ENCODE results near the gene MBNL2.
A peak's percentile ranks its signal among the peaks of the same experiment; 100 is the strongest.

Gene MBNL2

DNA sequence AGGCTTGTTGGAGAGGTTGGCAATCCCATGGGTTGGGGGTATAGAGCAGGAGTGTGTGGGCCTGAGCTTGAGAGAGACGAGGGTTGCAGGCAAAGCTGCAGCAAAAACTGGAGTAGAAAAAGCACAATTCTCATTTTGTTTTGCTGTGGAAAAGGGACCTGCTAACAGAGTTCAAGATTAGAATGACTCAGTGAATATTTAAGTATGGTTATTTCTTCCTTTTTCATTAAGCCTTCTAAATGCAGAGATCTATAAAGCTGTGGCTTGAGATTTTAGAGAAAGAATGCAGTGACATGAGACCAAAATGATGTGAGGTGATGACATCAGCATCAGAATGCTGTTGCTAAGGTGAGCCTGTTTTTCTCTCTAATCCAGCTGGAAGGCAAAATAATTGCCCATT is 10.8 kb upstream of the MBNL2 start:
- no peak for DNase-seq (ENCODE audit: low read depth, low spot score)

DNA sequence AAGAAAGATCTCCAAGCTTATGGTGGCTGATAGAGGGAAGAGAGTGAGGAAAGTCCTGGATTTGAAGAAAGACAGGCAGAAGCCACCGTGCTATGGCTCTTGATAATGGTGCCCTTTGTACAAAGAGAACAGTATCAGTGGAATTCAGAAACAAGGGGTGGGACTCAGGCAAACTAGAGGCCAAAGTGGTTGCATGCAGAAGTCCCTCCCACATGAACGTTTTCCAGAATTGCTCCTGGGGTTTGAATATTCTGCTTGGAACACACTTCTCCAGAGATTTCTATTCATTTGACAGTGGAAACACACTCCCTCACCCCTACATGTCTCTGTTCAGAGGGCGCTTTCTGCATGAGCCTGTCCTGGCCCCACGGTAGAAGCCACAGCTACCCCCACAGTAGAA is 10.1 kb upstream of the MBNL2 start:
- DNase-seq (ENCODE audit: low read depth, low spot score) = no peak

DNA sequence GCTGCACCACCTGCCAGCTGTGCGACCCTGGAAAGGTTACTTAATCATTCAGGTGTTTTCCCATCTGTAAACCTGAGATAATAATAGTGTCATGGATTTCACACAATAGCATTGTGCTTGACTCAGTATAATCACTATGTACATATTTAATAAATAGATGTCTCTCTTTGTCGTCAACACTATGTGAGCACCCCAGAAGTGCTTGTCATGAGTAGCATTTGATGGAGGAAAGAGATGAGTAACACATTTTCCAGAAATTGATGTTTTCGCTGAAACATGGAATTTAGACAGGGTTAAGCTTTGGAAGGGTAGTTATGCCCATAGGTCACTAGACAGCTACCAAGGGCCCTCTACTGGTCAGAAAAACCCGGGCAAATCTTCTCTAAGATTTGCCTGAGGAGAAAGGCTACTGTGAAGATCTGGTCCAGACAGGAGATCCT is 9.5 kb upstream of the MBNL2 start:
- DNase-seq (ENCODE audit: low read depth, low spot score) = no peak

DNA sequence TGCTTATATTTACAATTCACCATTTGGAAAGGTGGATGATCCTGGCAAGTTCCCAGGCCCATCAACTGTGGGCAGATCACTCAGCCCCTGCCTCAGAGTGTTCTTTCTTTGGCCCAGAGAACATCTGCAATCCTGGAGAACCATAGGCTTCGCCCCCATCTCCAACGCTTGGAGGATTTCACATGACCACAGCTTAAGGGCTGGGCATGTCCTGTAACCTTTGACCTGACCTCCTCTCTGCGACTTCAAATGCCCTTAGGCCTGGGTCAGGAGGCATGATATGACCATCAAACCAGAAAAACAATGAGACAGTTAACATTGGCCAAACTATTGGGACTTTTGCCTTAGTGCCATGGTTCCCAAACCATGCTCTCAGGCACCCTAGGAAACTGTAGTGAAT is 7.2 kb upstream of the MBNL2 start:
- DNase-seq (ENCODE audit: low read depth, low spot score) = no peak

DNA sequence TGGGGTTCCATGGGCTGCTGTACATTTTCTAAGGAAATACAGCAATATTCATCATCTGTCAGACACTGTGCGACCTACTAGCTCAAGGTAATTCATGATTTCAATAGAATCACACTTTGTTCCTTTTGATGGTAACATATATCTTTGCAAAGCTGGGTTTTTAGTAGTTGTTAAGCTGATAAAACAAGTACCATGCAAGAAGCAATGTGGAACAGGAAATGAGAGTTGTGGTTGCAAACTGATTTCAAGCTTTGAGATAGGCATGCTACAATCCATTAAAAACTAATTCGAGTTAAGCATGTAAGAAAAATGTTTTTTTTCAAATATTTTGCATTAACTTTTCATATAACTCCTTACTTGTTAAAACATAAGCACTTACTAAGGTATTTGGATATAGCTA is 6.8 kb upstream of the MBNL2 start:
- no peak for DNase-seq (ENCODE audit: low read depth, low spot score)

DNA sequence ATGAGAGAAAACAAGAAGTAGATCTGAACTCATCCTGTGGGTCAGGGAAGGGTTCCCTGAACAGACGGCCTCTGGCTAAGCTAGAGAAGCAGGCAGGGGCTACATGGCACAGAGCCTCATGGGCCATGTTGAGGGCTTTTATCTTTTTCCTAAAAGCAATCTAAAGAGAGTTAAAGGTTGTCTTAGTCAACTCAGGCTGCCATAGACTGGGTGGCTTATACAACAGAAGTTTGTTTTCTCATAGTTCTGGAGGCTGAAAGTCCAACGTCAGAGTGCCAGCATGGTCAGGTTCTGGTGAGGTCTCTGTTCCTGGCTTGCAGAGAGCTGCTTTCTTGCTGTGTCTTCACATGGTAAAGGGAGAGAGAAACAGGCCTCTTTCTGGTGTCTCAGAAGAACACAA is 2.9 kb upstream of the MBNL2 start:
- no peak for DNase-seq (ENCODE audit: low read depth, low spot score)

DNA sequence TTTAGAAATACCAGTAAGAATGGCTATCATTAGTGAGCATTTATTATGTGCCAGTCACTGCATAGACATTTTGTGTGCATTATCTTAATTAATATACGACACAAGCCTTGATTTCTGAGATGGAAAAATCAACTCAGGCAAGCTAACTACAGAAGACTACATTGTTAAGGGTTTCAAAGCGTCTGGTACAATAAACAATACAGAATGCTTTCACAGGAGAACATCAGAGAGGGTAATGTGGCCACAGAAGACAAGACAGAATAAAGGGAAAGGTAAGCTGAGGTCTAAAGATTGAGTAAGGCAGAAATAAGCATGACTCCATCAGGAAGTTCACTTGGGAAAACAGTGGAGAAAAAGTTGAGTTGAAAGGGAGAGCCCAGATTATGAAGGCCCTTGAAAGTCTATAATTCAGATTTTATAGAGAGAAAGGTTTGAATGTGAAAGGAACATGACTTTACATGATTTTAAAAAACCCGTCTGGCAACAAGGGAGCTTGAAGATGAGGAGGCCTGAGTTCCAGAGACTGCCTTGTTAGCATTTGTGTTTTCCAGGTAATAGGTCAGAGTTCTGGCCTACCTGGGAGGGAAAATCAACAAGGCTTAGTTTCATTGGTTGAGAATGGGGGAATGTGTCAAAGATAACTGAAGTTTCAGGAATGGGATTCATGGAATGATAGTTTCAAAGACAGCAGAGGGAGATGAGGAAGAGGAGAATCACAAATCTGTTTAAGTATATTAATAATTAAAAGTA is 1.8 kb upstream of the MBNL2 start:
- no peak for DNase-seq (ENCODE audit: low read depth, low spot score)

DNA sequence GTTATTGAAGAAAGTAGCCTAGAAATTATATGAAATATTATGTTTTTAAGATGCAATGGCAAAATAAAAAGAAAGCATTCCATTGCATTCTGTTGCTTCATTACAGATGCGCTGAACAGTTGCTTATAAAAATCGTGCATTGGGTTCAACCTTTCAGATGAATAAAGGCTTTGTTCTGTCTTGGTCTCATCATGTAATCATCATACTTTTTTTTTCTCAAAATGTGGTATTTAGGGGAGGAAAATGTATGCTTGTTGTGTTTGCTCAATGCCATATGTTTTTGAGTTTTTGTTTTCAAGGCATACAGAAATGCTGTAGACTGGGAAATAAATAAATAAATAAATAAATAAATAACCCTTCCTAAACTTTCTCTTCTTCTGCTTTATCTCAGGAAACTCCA is 1.1 kb upstream of the MBNL2 start:
- DNase-seq (ENCODE audit: low read depth, low spot score) = no peak

DNA sequence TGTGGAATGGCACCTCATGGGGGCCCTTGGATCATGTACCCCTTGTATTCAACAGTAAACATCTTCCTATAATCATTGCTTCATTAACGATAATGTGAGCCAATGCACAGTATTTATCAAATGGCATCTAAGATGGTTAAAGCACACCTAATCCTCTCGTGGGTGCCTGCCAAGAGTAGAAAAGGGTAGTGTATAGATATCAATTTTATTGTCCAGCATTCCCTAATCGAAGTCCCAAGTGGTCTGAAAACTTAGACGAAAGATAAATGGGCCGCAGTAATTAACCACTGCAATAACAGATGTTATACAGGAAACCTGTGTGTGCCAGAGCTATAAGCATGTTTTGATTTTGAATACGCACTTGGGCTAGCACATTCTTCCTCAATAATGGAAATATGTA is 667 bp upstream of the MBNL2 start:
- DNase-seq (ENCODE audit: low read depth, low spot score) = no peak

DNA sequence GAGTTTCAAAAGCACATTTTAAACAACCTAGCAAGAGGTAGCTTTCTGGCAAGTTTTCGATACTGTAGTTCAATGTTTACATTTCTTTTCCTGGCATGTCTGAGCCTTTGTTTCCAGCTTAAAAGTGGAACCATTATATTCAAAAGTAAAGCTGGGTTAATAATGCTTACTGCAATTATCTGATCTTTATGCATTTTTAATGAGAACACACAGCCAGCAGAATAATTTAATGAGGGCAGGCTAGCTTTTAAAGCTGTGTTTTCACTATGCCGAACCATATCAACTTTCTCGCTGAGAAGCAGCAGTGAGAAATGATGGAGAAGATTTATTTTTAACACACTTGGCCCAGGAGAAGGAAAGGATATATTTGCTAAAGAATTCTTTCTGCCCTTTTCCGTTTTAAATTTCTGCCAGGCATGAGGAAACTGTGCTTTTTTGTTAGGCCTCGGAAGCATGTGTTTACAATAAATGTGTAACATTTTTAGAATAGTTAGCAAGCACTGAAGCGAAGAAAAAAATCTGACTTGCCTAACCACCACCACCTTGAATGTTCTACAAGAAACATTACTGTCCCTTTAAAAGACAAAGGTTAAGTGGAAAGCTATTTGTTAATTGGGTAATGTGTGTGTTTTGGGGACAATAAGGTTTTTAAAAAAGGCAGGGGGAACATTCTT is 1.0 kb downstream of the MBNL2 start:
- DNase-seq (ENCODE audit: low read depth, low spot score) = no peak

DNA sequence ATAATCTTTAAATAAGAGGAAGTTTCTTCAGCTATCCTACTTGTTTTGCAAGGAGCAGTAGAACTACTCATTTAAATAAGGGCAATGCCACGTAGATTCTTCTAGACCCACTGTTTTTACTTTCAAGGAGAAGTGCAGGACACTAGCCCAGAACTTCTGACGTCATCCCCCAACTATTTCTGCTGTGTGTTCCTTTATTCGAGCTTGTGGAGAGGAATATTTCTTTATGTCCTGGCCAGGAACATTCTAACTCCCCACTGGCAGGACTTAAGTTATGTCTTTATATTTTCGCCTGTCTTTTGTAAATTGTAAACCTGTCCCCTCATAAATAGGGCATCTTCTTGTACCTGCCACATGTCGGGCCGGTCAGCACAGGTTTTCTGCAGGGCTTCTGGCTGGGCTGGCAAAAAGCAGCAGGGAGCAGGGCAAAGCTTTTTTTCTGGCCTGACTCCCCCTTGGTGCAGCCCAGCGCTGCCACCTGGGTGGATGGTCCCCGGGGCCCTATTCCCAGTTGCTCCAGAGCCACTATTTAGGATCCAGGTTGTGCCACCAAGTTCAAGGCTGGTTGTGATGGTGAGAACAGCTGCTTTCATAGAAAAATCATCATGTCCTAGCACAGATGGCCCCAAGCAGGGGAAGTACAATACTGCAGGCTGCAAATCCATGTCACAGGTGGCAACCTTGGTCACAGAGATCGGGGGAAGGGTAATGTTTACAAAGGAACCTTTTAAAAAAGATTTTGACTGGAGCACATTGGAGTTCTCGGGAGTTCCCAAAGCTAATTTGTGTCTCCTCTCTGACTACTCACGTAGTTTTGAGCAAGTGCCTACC is 1.8 kb downstream of the MBNL2 start:
- peak; percentile 79 for DNase-seq (ENCODE audit: low read depth, low spot score)

DNA sequence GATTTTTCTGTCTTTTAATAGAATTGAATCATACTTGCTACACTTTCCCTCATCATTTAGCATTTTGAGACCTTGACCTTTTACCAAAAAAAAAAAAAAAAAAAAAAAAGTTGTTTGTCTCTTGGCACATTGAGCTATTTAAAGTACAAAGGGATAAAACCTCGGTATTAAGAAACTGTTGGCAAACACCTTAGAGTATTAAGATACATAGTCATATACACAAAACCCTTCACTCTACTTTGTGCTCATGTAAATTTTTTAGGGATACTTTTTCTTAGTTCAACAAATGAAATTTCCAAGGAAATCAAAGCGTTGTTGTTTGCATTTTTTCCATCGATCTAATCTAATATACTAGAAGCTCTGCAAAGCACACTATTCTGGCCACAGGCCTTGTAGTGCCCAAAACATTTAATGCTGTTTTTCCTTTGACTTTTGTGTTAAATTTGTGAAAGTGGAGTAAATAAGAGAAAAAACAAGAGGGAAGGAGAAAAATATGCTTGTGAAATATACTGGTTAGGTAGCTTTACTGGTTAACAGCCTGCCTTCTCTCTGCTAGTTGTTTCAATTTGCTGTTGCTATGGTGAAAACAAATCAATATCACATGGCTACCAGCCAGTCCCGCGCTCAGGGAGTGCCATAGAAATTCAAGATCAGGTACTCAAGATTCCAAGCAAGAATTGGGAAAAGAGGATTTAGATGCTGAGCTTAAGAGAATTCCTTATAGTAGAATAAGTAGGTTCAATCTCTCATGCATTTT is 2.6 kb downstream of the MBNL2 start:
- DNase-seq (ENCODE audit: low read depth, low spot score) = no peak

DNA sequence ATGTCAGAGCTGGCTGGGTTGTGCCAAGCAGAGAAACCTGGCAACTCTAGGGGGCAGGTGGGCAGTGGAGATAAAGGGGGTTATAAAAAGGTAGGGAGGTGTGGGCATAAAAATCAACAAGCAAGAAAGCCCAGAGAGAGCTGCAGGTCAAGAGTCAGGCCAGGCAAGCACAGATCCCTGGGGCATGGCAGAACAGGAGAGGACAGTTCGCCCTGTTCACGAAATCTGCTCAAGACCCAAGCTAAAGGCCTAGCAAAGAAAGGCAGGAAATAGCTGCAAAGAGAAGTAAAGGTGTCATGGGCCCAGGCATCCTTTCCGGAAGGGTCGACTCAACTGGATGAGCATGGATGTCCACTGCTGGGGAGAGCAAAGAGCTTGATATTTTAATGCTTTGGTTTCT is 3.4 kb downstream of the MBNL2 start:
- no peak for DNase-seq (ENCODE audit: low read depth, low spot score)

DNA sequence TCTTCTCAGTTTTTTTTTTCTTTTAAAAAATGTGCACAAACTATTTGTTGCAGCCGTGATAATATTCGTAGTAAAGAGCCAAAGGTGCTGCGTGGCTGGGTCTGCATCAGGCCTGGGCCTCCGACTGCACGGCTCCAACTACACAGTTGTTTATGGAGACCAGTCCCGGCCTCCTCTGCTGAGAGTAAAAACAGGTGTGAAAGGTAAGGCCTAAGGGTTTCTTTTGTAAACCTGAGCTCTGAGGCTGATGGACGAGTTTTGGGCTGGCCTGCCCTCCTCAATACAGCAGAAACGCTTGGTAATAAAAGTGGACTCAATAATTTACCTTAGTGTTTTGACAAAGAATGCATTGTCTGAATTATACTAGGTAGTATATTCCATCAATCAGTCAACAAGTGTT is 3.9 kb downstream of the MBNL2 start:
- DNase-seq (ENCODE audit: low read depth, low spot score) = no peak

DNA sequence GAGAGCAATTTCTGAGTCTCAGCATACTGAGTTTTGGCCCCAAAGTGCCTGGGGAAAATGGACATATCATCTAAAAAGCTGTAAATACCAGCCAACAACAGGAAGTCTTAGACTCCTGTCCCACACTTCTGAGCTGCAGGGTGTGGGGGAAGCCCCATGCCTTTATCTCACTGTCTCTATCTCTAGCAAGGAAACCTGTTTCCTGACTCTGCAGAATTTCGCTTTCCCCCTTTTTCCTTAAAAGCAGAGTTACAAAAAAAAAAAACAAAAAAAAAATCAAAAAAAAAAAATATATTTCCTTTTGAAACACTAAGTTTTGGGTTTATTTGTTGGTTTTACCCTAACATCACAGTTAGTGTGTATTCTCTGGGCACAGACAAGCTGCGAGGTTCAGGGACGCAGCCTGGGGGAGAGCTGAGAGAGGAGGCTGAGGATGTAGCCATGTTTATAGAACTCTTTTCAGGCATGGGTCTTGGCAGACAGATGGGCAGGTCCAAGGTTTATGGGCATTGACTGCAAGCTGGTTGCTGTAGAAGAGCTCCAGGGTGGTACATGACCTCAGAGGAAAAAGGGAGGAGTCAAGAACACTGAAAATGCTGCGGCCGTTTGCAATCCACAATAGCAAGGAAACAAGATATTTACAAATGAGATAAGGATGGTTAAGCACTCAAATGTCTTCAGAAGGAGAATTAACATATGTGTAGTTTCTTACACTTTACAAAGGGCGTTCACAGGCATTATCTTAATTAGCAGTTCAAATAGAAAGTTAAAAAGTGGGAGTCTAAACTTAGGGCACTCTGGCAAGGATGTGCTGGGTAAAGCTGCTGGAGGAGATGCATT is 4.9 kb downstream of the MBNL2 start:
- DNase-seq (ENCODE audit: low read depth, low spot score) = no peak

DNA sequence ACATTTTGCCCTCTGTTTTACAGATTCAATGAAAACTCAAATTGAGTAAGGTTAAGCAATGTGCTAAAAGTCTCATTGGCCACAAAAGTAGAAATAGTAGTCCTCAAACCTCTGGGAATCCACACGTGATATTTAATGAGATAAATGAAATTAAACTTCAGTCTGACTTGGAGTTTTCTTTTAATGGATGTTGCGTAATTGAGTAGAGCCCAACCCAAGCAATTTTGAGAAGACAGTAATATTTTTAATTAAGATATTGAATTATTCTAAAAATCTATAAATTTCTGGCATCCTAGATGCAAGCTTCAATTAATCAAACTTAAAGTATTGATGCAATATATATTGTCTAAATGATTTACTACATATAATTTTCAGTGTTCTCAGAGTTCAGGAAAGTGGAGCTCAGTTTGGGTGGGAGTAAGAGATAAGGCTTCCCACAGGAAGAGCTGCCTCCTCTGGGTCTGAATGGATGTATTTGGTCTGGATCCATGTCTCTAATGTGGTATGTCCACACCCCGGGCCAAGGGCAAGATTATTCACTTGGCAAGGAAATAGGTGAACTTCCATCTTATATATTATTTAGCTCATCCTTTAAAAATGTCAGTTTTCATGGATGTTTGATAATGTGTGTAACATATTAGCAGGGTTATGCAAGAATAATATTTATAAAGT is 6.9 kb downstream of the MBNL2 start:
- no peak for DNase-seq (ENCODE audit: low read depth, low spot score)

DNA sequence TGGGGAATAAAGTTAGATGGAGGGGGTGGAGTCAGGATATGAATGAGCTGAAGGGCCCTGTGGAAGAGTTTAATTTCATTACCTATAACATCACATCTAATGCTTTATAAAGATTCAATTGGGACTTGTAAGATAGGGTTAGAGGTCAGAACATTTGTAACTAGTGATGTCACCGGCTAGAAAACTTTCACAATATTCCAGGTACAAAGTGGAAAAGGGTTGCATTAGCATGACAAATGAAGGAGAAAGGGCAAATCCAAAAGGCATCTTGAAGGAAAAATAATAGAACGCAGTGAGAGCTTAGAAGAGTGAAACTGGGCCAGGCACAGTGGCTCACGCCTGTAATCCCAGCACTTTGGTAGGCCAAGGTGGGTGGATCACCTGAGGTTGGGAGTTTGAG is 7.6 kb downstream of the MBNL2 start:
- no peak for DNase-seq (ENCODE audit: low read depth, low spot score)

DNA sequence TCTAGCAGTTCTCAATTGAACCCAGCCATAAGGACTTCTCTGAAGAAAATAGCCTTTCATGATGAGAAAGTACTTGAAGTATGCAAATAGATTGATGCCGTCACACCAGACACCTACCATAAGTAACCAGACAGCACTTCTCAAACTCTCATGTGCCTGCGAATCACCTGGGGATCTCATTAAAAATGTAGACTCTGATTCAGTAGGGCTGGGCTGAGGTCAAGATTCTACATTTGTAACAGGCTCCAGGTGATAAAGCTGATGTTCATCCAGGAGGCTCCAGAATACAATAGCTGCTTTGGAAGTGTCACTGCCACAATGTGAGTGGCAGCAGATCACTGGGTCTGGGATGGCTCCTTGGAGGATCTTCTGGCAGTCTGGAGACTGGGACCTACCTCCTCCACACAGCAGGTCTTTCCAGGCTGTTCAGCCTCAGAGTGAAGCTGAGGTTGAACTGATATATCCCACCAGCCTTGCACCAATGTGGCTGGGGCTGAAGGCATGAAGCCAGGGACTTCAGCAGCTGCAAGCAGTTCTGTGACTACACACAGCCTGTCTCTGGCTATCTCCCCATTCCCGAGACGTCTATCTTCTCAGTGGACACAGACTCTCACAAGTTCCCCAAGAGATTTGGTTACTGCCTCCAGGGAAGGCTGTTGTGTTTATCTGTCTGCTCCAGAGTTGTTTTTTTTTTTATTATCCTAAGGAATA is 9.1 kb downstream of the MBNL2 start:
- no peak for DNase-seq (ENCODE audit: low read depth, low spot score)

DNA sequence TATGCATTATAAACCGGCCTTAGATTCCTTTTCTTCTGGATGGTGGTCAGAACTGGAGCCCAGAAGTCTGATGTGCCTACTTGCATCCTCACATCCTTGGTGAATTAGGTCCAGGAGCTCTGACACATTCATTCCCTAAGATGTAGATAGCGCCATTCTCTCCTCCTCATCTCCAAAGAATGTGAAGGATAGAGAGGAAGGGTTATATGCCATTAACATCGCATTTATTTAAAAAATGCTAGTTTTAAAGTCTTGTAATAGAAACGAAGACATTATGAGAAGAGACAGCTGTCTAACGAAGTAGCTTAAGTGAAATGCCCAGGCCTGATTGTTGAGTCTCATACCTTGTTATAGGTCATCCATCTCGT is 9.7 kb downstream of the MBNL2 start:
- DNase-seq (ENCODE audit: low read depth, low spot score) = no peak

DNA sequence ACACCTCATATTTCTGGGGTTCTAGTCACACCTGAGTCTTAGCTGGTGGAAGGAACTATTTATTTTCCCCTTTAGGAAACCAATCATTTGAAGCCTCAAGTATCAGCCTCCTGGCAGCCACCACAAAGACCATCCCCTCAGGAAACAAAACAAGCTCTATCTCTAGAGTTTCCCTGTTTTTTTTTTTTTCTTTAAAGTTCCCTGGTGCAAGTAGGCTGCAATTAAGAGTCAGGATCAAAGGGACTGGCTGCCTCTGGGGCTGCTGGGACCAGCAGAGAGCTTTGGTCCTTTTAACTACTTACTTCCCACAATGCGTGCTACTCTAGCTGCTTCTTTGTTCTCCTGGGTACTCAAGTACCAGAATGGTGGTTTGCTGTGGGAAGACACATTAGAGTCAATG is 11.4 kb downstream of the MBNL2 start:
- DNase-seq (ENCODE audit: low read depth, low spot score) = no peak
